Lower leg skin (tissue), 3 donors: Measurements from ENCODE around the gene MEF2D.

Experiments
- POLR2A ChIP-seq, 2 donors: fragments of 450-650 bp; IDR thresholded peaks; one replicate each; pipeline ENCODE4 v1.6.1; 2016 to 2017; ENCODE audit warnings: antibody characterized with exemption in 2 of 2, mild to moderate bottlenecking in 1 of 2, moderate library complexity in 1 of 2
- TF ChIP-seq, protein P1 (sequence below), 3 donors: fragments of 450-650 bp; IDR thresholded peaks; one replicate each; pipeline ENCODE4 v1.5.1; 2016; ENCODE audit warnings: antibody characterized with exemption in 3 of 3, mild to moderate bottlenecking in 3 of 3, moderate library complexity in 2 of 3

DNA sequence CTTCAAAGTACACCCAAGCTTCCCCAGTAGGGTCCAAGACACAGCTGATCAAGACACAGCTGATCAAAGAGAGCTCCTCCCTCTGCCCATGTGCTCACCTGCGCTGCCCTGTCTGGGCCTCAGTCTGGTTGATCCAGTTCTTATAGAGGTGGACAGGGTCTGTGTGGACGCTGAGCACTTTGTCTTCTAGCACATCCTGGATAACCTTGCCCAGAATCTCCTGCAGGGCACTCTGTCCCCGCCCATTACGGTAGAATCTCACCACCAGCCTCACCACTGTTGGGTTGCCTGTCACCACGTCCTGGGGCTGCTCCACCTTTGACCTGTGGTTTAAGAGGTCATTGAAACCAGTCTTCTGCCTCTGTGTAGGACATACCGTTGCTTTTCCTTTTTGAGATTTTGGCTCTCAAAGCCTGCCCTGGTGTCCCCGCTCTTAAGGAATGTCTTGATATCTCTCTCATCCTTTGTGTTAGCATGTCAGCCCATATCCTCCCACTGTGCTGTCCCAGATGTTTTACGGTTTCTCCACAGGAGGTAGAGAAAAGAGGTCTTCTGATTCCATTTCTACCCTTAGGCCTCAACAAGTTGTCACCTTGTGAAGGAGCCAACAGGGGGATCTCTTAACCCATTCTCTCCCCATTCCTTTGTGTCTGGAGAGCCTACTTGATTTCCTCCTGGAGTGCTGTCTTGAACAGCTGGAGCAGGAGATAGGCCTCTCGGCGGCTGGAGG, 38.3 kb upstream of the MEF2D start:
- TF ChIP-seq, protein P1, sequence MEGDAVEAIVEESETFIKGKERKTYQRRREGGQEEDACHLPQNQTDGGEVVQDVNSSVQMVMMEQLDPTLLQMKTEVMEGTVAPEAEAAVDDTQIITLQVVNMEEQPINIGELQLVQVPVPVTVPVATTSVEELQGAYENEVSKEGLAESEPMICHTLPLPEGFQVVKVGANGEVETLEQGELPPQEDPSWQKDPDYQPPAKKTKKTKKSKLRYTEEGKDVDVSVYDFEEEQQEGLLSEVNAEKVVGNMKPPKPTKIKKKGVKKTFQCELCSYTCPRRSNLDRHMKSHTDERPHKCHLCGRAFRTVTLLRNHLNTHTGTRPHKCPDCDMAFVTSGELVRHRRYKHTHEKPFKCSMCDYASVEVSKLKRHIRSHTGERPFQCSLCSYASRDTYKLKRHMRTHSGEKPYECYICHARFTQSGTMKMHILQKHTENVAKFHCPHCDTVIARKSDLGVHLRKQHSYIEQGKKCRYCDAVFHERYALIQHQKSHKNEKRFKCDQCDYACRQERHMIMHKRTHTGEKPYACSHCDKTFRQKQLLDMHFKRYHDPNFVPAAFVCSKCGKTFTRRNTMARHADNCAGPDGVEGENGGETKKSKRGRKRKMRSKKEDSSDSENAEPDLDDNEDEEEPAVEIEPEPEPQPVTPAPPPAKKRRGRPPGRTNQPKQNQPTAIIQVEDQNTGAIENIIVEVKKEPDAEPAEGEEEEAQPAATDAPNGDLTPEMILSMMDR (IDR thresholded peaks at IDR 0.05) = no peak
- TF ChIP-seq POLR2A (IDR thresholded peaks at IDR 0.05) = no peak
